Measurements from ENCODE around the gene CDKAL1.
A peak's percentile ranks its signal among the peaks of the same experiment; 100 is the strongest.
"Not testable (repeated sequence)": the region's sequence is repeated elsewhere in the genome, so short reads cannot be mapped to it uniquely, and the experiment has no call there.

CDKAL1 gene

GRCh38 chr6:21039926-21040325, 505.7 kb downstream of the CDKAL1 start:
- no peak for DNase-seq

- DNase-seq, result no peak
These were observed 511.0 kb downstream of the CDKAL1 start for GRCh38 chr6:21045135-21045700.

GRCh38 chr6:21046276-21046675, 512.0 kb downstream of the CDKAL1 start:
- DNase-seq, result peak; percentile 27

- no peak for DNase-seq
These were observed 513.8 kb downstream of the CDKAL1 start for GRCh38 chr6:21048047-21048446.

GRCh38 chr6:21049148-21049547, 514.9 kb downstream of the CDKAL1 start:
- no peak for DNase-seq

GRCh38 chr6:21049572-21049971, 515.3 kb downstream of the CDKAL1 start:
- DNase-seq, result peak; percentile 56

GRCh38 chr6:21050935-21051334, 516.7 kb downstream of the CDKAL1 start:
- DNase-seq, result no peak

- no peak for DNase-seq
These were observed 517.5 kb downstream of the CDKAL1 start for GRCh38 chr6:21051777-21052176.

GRCh38 chr6:21053612-21054011, 519.4 kb downstream of the CDKAL1 start:
- peak; percentile 37 for DNase-seq

- DNase-seq, result not testable (repeated sequence)
These were observed 521.2 kb downstream of the CDKAL1 start for GRCh38 chr6:21055480-21055879.

GRCh38 chr6:21061892-21062291, 527.6 kb downstream of the CDKAL1 start:
- no peak for DNase-seq

- DNase-seq, result peak; percentile 21
These were observed 530.6 kb downstream of the CDKAL1 start for GRCh38 chr6:21064756-21065340.

- DNase-seq, result no peak
These were observed 533.3 kb downstream of the CDKAL1 start for GRCh38 chr6:21067521-21067920.

- DNase-seq, result no peak
These were observed 536.4 kb downstream of the CDKAL1 start for GRCh38 chr6:21070620-21071019.

- no peak for DNase-seq
These were observed 537.7 kb downstream of the CDKAL1 start for GRCh38 chr6:21071780-21072468.

- DNase-seq, result no peak
These were observed 539.1 kb downstream of the CDKAL1 start for GRCh38 chr6:21073318-21073839.

- DNase-seq, result no peak
These were observed 540.2 kb downstream of the CDKAL1 start for GRCh38 chr6:21074484-21074883.

- no peak for DNase-seq
These were observed 541.7 kb downstream of the CDKAL1 start for GRCh38 chr6:21075986-21076385.

GRCh38 chr6:21078497-21078896, 544.2 kb downstream of the CDKAL1 start:
- peak; percentile 6 for DNase-seq

- peak; percentile 51 for DNase-seq
These were observed 545.3 kb downstream of the CDKAL1 start for GRCh38 chr6:21079468-21080048.

GRCh38 chr6:21080221-21080620, 546.0 kb downstream of the CDKAL1 start:
- DNase-seq, result no peak

GRCh38 chr6:21082091-21082490, 547.8 kb downstream of the CDKAL1 start:
- DNase-seq, result no peak

GRCh38 chr6:21083708-21084107, 549.5 kb downstream of the CDKAL1 start:
- no peak for DNase-seq

GRCh38 chr6:21084656-21085055, 550.4 kb downstream of the CDKAL1 start:
- DNase-seq, result peak; percentile 29

Data from fibroblast of skin of back (primary cell).